K562 (cell line): ENCODE measurements around the gene FAM219A. TPM values are rescaled to one million over a fixed set of nuclear protein-coding genes. Genes with fewer than 3 reads are reported as not detected.

Experiments used
- BRD4 ChIP-seq: fragments of 200-600 bp; sonication (generic); IDR thresholded peaks from 2 replicates; pipeline ENCODE4 v1.6.1; 2017; ENCODE audit warnings: inconsistent platforms
- CBX5 ChIP-seq: IDR thresholded peaks from 2 replicates; pipeline ENCODE4 v1.6.1; 2014; ENCODE audit warnings: low read depth, borderline replicate concordance
- KAT2B ChIP-seq: IDR thresholded peaks from one replicate; pipeline ENCODE4 v1.6.1; 2012; ENCODE audit warnings: low read depth, mild to moderate bottlenecking, control low read depth, inconsistent platforms, low read length, moderate library complexity
- SETDB1 ChIP-seq: IDR thresholded peaks from one replicate; pipeline ENCODE4 v1.6.1; 2012; ENCODE audit warnings: low read length, control low read depth, inconsistent platforms
- SOX6 ChIP-seq: fragments of 450-650 bp; IDR thresholded peaks from 2 replicates; pipeline ENCODE4 v1.6.1; 2014; ENCODE audit warnings: mild to moderate bottlenecking
- THRA ChIP-seq: fragments of 450-650 bp; IDR thresholded peaks from 2 replicates; pipeline ENCODE4 v1.6.1; 2017; ENCODE audit warnings: mild to moderate bottlenecking, moderate library complexity
- TRIM24 ChIP-seq, 2 experiments: fragments of 450-650 bp; IDR thresholded peaks; 2 replicates each; pipeline ENCODE4 v1.6.1; 2016
- USF2 ChIP-seq: sonication (generic); formaldehyde crosslinking; IDR thresholded peaks from 2 replicates; pipeline ENCODE4 v1.5.0; 2020; ENCODE audit warnings: missing genetic modification reagents
- ZNF408 ChIP-seq: fragments of 250-450 bp; sonication (Bioruptor Pico); IDR thresholded peaks from 2 replicates; pipeline ENCODE4 v1.4.0; 2020; ENCODE audit warnings: low read depth, mild to moderate bottlenecking, moderate library complexity
- ZNF583 ChIP-seq: fragments of 250-450 bp; sonication (Bioruptor Pico); IDR thresholded peaks from 2 replicates; pipeline ENCODE4 v1.4.0; 2020
- ZNF586 ChIP-seq: fragments of 450-650 bp; formaldehyde crosslinking; conservative IDR thresholded peaks from 2 replicates; pipeline ENCODE4 v1.4.0; 2020; ENCODE audit warnings: mild to moderate bottlenecking, moderate library complexity
- polyA plus RNA-seq, 8 experiments: library from polyadenylated mRNA; depleted of rRNA in 4 of 8; stranded (reverse) in 5 of 8; unstranded in 3 of 8; fragments of >200 nt; fragmentation: Nextera tagmentation in 2 of 8; fragmentation: Illumina TruSeq in 1 of 8; extraction: Ambion mirVana in 2 of 8; extraction: Trizol in 1 of 8; gene quantifications; 2 replicates each; pipeline versions ENCODE4 v1.2.1 to v1.2.3, GENCODE V29; 2011 to 2014; ENCODE audit warnings: inconsistent platforms in 1 of 8, missing spikeins in 1 of 8
- total RNA-seq, 7 experiments: library from RNA; depleted of rRNA in 6 of 7; stranded (reverse); fragments of >200 nt in 6 of 7; fragmentation: Illumina TruSeq in 2 of 7; extraction: Trizol in 2 of 7; gene quantifications; 2 replicates each; pipeline versions ENCODE4 v1.2.1 to v1.2.3, GENCODE V29; 2011 to 2021; ENCODE audit warnings: low replicate concordance in 1 of 7
- TF ChIP-seq, protein P1 (sequence below): fragments of 250-450 bp; sonication (Bioruptor Pico); IDR thresholded peaks from 2 replicates; pipeline ENCODE4 v1.8.0; 2022; ENCODE audit warnings: moderate library complexity, mild to moderate bottlenecking, inconsistent platforms
- TF ChIP-seq, protein P2 (sequence below): fragments of 450-650 bp; IDR thresholded peaks from 2 replicates; pipeline ENCODE4 v1.7.0; 2016; ENCODE audit warnings: borderline replicate concordance

FAM219A gene
- total and polyA plus RNA-seq, 9 of the 15 experiments (the other 6 are each of a cell fraction or from before 2014, with no cell fraction given), result 0.63 to 8.6 (median 2.9) TPM

DNA sequence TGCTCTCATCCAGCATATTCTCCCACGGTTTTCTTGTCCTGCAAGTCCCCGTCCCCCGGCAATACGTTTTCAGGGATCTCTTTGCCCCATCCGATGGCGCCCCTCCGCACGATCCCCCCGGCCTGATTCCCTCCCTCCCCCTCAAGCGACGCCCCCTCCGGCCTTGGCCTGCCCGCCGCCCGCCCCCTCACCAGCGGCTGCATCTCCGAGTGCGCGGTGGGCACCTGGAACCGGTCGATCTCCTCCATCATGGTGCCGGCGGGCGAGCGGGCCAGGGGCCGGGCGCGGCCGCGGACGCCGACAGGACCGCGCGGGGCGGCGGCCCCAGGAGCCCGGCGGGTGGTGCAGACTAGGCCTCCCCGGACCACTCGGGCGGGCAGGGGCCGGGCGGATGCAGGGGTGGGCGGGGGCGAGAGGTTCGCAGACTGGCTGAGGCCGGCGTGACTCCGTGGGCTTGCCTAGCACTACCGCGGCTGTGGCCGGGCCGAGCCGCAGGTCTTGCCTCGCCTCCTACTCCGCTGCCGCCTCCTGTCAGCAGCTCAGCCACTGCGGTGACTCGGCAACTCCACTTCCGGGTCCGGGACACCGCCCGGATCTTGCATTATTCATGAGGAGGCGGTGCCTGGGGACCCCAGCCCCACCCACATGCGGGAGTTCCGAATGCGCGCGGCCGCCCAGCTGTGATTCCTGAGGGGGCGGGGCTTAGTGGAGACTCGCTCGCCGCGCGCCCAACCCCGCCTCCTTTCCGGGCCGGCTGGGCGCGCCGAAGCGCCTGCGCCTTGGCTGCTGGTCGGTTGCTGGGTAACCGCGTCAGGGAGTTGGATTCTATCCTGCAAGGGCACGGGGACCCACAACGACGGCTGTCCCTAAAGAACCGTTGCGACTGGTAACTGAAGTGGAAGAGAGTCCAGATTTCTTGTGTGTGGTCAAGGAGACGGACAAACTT, at the start of gene FAM219A, which contains the start of gene DNAI1 (continued):
- TF ChIP-seq CBX5, result no peak
- TF ChIP-seq, protein P1, sequence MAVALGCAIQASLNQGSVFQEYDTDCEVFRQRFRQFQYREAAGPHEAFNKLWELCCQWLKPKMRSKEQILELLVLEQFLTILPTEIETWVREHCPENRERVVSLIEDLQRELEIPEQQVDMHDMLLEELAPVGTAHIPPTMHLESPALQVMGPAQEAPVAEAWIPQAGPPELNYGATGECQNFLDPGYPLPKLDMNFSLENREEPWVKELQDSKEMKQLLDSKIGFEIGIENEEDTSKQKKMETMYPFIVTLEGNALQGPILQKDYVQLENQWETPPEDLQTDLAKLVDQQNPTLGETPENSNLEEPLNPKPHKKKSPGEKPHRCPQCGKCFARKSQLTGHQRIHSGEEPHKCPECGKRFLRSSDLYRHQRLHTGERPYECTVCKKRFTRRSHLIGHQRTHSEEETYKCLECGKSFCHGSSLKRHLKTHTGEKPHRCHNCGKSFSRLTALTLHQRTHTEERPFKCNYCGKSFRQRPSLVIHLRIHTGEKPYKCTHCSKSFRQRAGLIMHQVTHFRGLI (CRISPR knock-in tag), result peak; percentile 76; the same call in 1 of the 2 replicates
- TF ChIP-seq KAT2B, result no peak
- TF ChIP-seq ZNF586 (CRISPR knock-in tag), result no peak
- TF ChIP-seq, protein P2, sequence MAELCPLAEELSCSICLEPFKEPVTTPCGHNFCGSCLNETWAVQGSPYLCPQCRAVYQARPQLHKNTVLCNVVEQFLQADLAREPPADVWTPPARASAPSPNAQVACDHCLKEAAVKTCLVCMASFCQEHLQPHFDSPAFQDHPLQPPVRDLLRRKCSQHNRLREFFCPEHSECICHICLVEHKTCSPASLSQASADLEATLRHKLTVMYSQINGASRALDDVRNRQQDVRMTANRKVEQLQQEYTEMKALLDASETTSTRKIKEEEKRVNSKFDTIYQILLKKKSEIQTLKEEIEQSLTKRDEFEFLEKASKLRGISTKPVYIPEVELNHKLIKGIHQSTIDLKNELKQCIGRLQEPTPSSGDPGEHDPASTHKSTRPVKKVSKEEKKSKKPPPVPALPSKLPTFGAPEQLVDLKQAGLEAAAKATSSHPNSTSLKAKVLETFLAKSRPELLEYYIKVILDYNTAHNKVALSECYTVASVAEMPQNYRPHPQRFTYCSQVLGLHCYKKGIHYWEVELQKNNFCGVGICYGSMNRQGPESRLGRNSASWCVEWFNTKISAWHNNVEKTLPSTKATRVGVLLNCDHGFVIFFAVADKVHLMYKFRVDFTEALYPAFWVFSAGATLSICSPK, result no peak
- no peak for TF ChIP-seq ZNF408
- TF ChIP-seq ZNF583, result no peak
- no peak for TF ChIP-seq BRD4
- no peak for TF ChIP-seq THRA
- no peak for TF ChIP-seq USF2 (CRISPR knock-in tag)
- TF ChIP-seq SOX6, result no peak
- TF ChIP-seq TRIM24 (IDR thresholded peaks at IDR 0.05), result no peak
- TF ChIP-seq SETDB1, result no peak
